ENCODE data around the gene TEX2.

GRCh38 chr17:64275016-64275415, 12.0 kb upstream of the TEX2 start:
- TF ChIP-seq CTCF (IDR thresholded peaks at IDR 0.05; ENCODE audit: insufficient read depth, low read length, poor library complexity, severe bottlenecking) (no peak), EZH2phosphoT487 (conservative IDR thresholded peaks at IDR 0.05; ENCODE audit: low read length) (no peak)

Data from SU-DHL-6 (cell line).